Kidney (tissue), 14 donors: ENCODE data around the gene EPHB1. TPM values are rescaled to one million over a fixed set of nuclear protein-coding genes. Genes with fewer than 3 reads are reported as not detected.
A peak's percentile ranks its signal among the peaks of the same experiment; 100 is the strongest.

Experiments used
- DNase-seq, 5 donors: peaks; one replicate each; pipeline ENCODE4 v3.0.0-alpha.2; 2013 to 2020
- FAIRE-seq: peaks from 2 replicates; lab custom pipeline; 2012; peaks lifted over from hg19 to GRCh38; lab: Jason Lieb, UNC
- H3K27ac ChIP-seq, 2 donors: one replicate each; pipeline ENCODE4 v1.7.0; 2013; ENCODE audit warnings: low read depth in 2 of 2, low read length in 2 of 2, inconsistent platforms in 1 of 2
- H3K27me3 ChIP-seq: one replicate; pipeline ENCODE4 v1.7.1; 2013; ENCODE audit warnings: low read length, inconsistent platforms; ENCODE audit not compliant: control insufficient read depth, insufficient read depth
- H3K36me3 ChIP-seq, 3 donors: one replicate each; pipeline versions ENCODE4 v1.7.0 to v1.7.1; 2013; ENCODE audit warnings: low read length in 3 of 3, control low read depth in 1 of 3, inconsistent platforms in 1 of 3; ENCODE audit not compliant: insufficient read depth in 3 of 3, control insufficient read depth in 2 of 3
- H3K4me1 ChIP-seq, 3 donors: one replicate each; pipeline versions ENCODE4 v1.7.0 to v1.7.1; 2013; ENCODE audit warnings: low read length in 3 of 3, inconsistent platforms in 1 of 3, low read depth in 1 of 3; ENCODE audit not compliant: control insufficient read depth in 2 of 3, insufficient read depth in 2 of 3
- H3K4me3 ChIP-seq, 3 donors: one replicate each; pipeline versions ENCODE4 v1.7.0 to v1.8.1; 2013; ENCODE audit warnings: low read length in 3 of 3, control low read depth in 1 of 3, inconsistent platforms in 1 of 3
- H3K9ac ChIP-seq, 3 donors: one replicate each; pipeline versions ENCODE4 v1.7.0 to v1.7.1; 2013; ENCODE audit warnings: low read length in 3 of 3, control low read depth in 1 of 3, inconsistent platforms in 1 of 3
- H3K9me3 ChIP-seq, 3 donors: one replicate each; pipeline versions ENCODE4 v1.7.0 to v1.7.1; 2013; ENCODE audit warnings: low read length in 3 of 3, control low read depth in 1 of 3, inconsistent platforms in 1 of 3; ENCODE audit not compliant: control insufficient read depth in 2 of 3, insufficient read depth in 1 of 3
- intact Hi-C: fragments of 100-400 bp; cut with DNase I; formaldehyde crosslinking; loops from one replicate; pipeline ENCODE4 v1.11.1; 2022
- polyA plus RNA-seq: library from polyadenylated mRNA; stranded (reverse); fragments of 350-450 nt; fragmentation: Illumina TruSeq; extraction: RNeasy Lipid Tissue Mini Kit (QIAGEN cat#74804); gene quantifications from one replicate; pipeline ENCODE4 v1.2.3, GENCODE V29; 2014; ENCODE audit warnings: low read depth, low replicate concordance; ENCODE audit not compliant: insufficient read depth
- total RNA-seq: library from RNA; stranded (reverse); fragmentation: NEBNext Ultra II Directional; extraction: Animal tissue kit (Norgen Biotek cat#: 25700); gene quantifications from one replicate; pipeline ENCODE4 v1.2.1, GENCODE V29; 2021
- TF ChIP-seq, protein P1 (sequence below): IDR thresholded peaks from 3 replicates; pipeline ENCODE4 v1.5.1; 2012; ENCODE audit warnings: mild to moderate bottlenecking, moderate library complexity, borderline replicate concordance; ENCODE audit not compliant: insufficient read depth; ENCODE audit errors: extremely low read depth
- donor health status: control.
- donor health status: control.
- donor health status: control.
- donor health status: control.
- donor health status: control.
- donor health status: DM: yes; HTN: yes; CAD: no.
- donor health status: Normal renal cell carcinoma (clear cell type).

The EPHB1 gene
- total and polyA plus RNA-seq, 2 donors from 2014 or later = 0.39 to 3.2 TPM

DNA sequence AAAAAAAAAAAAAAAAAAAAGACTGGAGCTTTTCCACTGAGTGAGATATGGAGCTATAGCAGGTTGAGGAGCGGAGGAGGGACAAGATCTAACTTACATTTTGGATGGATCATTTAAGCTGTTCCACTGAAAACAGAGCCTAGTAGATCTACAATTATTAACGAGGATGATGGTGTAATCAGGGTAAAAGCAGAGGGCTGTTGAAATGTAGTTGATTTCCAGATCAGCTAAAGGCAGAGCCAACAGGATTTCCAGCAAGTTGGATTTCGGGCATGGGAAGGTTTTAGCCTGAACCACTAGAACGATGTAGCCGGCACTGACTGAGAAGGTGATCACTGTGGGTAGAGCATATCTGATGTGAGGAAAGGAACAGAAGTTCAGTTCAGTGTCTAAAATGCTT is 360.7 kb downstream of the EPHB1 start:
- Histone ChIP-seq H3K36me3 (no peaks in the 10 kb centered on the region), H3K9me3 (no peaks in the 10 kb centered on the region), H3K4me1 (peaks cover 0 to 2% (median 0%) of the 10 kb centered on the region in 3 donors), H3K9ac (no peak overlapping the region), H3K27me3 (no peaks in the 10 kb centered on the region), H3K27ac (no peak overlapping the region), H3K4me3 (no peak overlapping the region)
- no peak for FAIRE-seq
- TF ChIP-seq, protein P1, sequence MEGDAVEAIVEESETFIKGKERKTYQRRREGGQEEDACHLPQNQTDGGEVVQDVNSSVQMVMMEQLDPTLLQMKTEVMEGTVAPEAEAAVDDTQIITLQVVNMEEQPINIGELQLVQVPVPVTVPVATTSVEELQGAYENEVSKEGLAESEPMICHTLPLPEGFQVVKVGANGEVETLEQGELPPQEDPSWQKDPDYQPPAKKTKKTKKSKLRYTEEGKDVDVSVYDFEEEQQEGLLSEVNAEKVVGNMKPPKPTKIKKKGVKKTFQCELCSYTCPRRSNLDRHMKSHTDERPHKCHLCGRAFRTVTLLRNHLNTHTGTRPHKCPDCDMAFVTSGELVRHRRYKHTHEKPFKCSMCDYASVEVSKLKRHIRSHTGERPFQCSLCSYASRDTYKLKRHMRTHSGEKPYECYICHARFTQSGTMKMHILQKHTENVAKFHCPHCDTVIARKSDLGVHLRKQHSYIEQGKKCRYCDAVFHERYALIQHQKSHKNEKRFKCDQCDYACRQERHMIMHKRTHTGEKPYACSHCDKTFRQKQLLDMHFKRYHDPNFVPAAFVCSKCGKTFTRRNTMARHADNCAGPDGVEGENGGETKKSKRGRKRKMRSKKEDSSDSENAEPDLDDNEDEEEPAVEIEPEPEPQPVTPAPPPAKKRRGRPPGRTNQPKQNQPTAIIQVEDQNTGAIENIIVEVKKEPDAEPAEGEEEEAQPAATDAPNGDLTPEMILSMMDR = no peak
- DNase-seq = no peak
- intact Hi-C loops = no loop called here

GRCh38 chr3:135157045-135157740 is 362.1 kb downstream of the EPHB1 start:
- FAIRE-seq = no peak
- Histone ChIP-seq H3K9me3 (no peaks in the 10 kb centered on the region), H3K36me3 (no peaks in the 10 kb centered on the region), H3K4me3 (no peak overlapping the region), H3K27ac (no peak overlapping the region), H3K27me3 (no peaks in the 10 kb centered on the region), H3K9ac (no peak overlapping the region), H3K4me1 (peaks cover 0 to 2% (median 0%) of the 10 kb centered on the region in 3 donors)
- intact Hi-C loops = no loop called here
- TF ChIP-seq, protein P1 = no peak
- DNase-seq = peak in 2 of 5 donors; percentile 48 to 51

- H3K36me3 ChIP-seq = no peaks in the 10 kb centered on the region
- no peak overlapping the region for H3K27ac ChIP-seq
- intact Hi-C loops = no loop called here
- H3K9ac ChIP-seq = no peak overlapping the region
- FAIRE-seq (no peak), DNase-seq (no peak)
- H3K4me1 ChIP-seq = peaks cover 0 to 2% (median 0%) of the 10 kb centered on the region in 3 donors
- no peak overlapping the region for H3K4me3 ChIP-seq
- TF ChIP-seq, protein P1 = no peak
- H3K27me3 ChIP-seq = no peaks in the 10 kb centered on the region
- H3K9me3 ChIP-seq = no peaks in the 10 kb centered on the region
These were observed 363.5 kb downstream of the EPHB1 start for GRCh38 chr3:135158520-135158919.
